Stimulated activated naive CD8-positive, alpha-beta T cell treated with anti-CD3 and anti-CD28 coated beads, Interleukin-15, amount 100 ng/mL, for 72 hours (primary cell): ENCODE measurements around the gene HESX1.

Experiments used
- ATAC-seq: fragments of 150-1000 bp; cut with Tn5 transposase; 2 replicates; pipeline ENCODE4 v1.10.0; 2021; ENCODE audit warnings: mild to moderate bottlenecking, moderate library complexity
- DNase-seq, 2 donors: peaks; one replicate each; pipeline ENCODE4 v3.0.0; 2021 to 2022
- H3K27ac Mint-ChIP-seq, 2 donors: one replicate each; pipeline ENCODE4 v1.8.0; 2022; ENCODE audit warnings: mild to moderate bottlenecking in 2 of 2, mixed read lengths in 2 of 2, moderate library complexity in 2 of 2
- H3K27me3 Mint-ChIP-seq: one replicate; pipeline ENCODE4 v1.8.0; 2022; ENCODE audit warnings: mixed read lengths
- H3K4me1 Mint-ChIP-seq: one replicate; pipeline ENCODE4 v1.8.0; 2022; ENCODE audit warnings: mild to moderate bottlenecking, mixed read lengths
- H3K4me3 Mint-ChIP-seq, 2 donors: one replicate each; pipeline ENCODE4 v1.8.0; 2022; ENCODE audit warnings: mild to moderate bottlenecking in 2 of 2, mixed read lengths in 2 of 2, moderate library complexity in 1 of 2
- H3K9me3 Mint-ChIP-seq, 2 donors: one replicate each; pipeline ENCODE4 v1.8.0; 2022; ENCODE audit warnings: mixed read lengths in 2 of 2

HESX1 gene

GRCh38 chr3:57199895-57200297 lies at the start of gene HESX1:
TSS of gene HESX1 (minus strand) at chr3:57199978. CDS start at chr3:57199918, 60 bp downstream.
- Mint-ChIP-seq H3K9me3 (no peaks in the 10 kb centered on the region), H3K4me1 (no peaks in the 10 kb centered on the region), H3K27ac (no peak within 1 kb of the TSS), H3K4me3 (no peak within 1 kb of the TSS), H3K27me3 (peaks cover 10% of the 10 kb centered on the region)
- DNase-seq (no peak), ATAC-seq (no peak)

GRCh38 chr3:57244946-57245345 lies 45.2 kb upstream of the HESX1 start:
- Mint-ChIP-seq H3K4me1 (no peaks in the 10 kb centered on the region), H3K27ac (peak overlapping the region in 1 of 2 donors; percentile 10), H3K4me3 (no peak overlapping the region), H3K9me3 (no peaks in the 10 kb centered on the region), H3K27me3 (no peaks in the 10 kb centered on the region)
- ATAC-seq (no peak), DNase-seq (no peak)

GRCh38 chr3:57234613-57235575 lies 35.1 kb upstream of the HESX1 start:
- Mint-ChIP-seq H3K27ac (peak overlapping the region in 1 of 2 donors; percentile 67), H3K9me3 (peaks cover 0 to 5% of the 10 kb centered on the region in 2 donors), H3K4me1 (peaks cover 22% of the 10 kb centered on the region), H3K4me3 (no peak overlapping the region), H3K27me3 (no peaks in the 10 kb centered on the region)
- no peak for DNase-seq
- no peak for ATAC-seq

- Mint-ChIP-seq H3K9me3 (peaks cover 0 to 2% of the 10 kb centered on the region in 2 donors), H3K4me3 (no peak overlapping the region), H3K27ac (no peak overlapping the region), H3K27me3 (no peaks in the 10 kb centered on the region), H3K4me1 (peaks cover 33% of the 10 kb centered on the region)
- no peak for DNase-seq
- no peak for ATAC-seq
These were observed 34.0 kb upstream of the HESX1 start for GRCh38 chr3:57233799-57234198.

- H3K27me3 Mint-ChIP-seq = no peaks in the 10 kb centered on the region
- H3K4me3 Mint-ChIP-seq = peak overlapping the region in 1 of 2 donors; percentile 35
- no peak overlapping the region for H3K27ac Mint-ChIP-seq
- H3K9me3 Mint-ChIP-seq = no peaks in the 10 kb centered on the region
- DNase-seq = no peak
- H3K4me1 Mint-ChIP-seq = peaks cover 39% of the 10 kb centered on the region
- no peak for ATAC-seq
These were observed 30.2 kb upstream of the HESX1 start for GRCh38 chr3:57230006-57230405.

- Mint-ChIP-seq H3K4me1 (peaks cover 34% of the 10 kb centered on the region), H3K4me3 (peak overlapping the region; percentile 89 to 94), H3K27me3 (no peaks in the 10 kb centered on the region), H3K27ac (peak overlapping the region; percentile 87 to 92), H3K9me3 (no peaks in the 10 kb centered on the region)
- DNase-seq (peak; percentile 50 to 59), ATAC-seq (peak; percentile 65)
These were observed 28.4 kb upstream of the HESX1 start for GRCh38 chr3:57227930-57228751.

- Mint-ChIP-seq H3K4me3 (peak within 1 kb of the TSS; percentile 89 to 94), H3K4me1 (peaks cover 34% of the 10 kb centered on the region), H3K27ac (peak within 1 kb of the TSS; percentile 87 to 92), H3K9me3 (no peaks in the 10 kb centered on the region), H3K27me3 (no peaks in the 10 kb centered on the region)
- ATAC-seq (peak; percentile 93), DNase-seq (peak; percentile 92)
These were observed 27.6 kb upstream of the HESX1 start, which contains the start of gene APPL1 for GRCh38 chr3:57227204-57227929. TSS of gene APPL1 (plus strand) at chr3:57227729. CDS start at chr3:57227884, 155 bp downstream.

- peaks cover 34% of the 10 kb centered on the region for H3K4me1 Mint-ChIP-seq
- H3K9me3 Mint-ChIP-seq = no peaks in the 10 kb centered on the region
- ATAC-seq (no peak), DNase-seq (no peak)
- no peak overlapping the region for H3K4me3 Mint-ChIP-seq
- no peaks in the 10 kb centered on the region for H3K27me3 Mint-ChIP-seq
- H3K27ac Mint-ChIP-seq = no peak overlapping the region
These were observed 26.4 kb upstream of the HESX1 start for GRCh38 chr3:57226176-57226575.

GRCh38 chr3:57224856-57225255 lies 25.1 kb upstream of the HESX1 start:
- ATAC-seq (no peak), DNase-seq (no peak)
- peaks cover 27% of the 10 kb centered on the region for H3K4me1 Mint-ChIP-seq
- H3K27ac Mint-ChIP-seq = no peak overlapping the region
- no peaks in the 10 kb centered on the region for H3K27me3 Mint-ChIP-seq
- no peaks in the 10 kb centered on the region for H3K9me3 Mint-ChIP-seq
- no peak overlapping the region for H3K4me3 Mint-ChIP-seq

- H3K4me1 Mint-ChIP-seq = peaks cover 9% of the 10 kb centered on the region
- H3K27ac Mint-ChIP-seq = no peak overlapping the region
- no peak overlapping the region for H3K4me3 Mint-ChIP-seq
- H3K27me3 Mint-ChIP-seq = no peaks in the 10 kb centered on the region
- no peaks in the 10 kb centered on the region for H3K9me3 Mint-ChIP-seq
- no peak for DNase-seq
- no peak for ATAC-seq
These were observed 22.1 kb upstream of the HESX1 start for GRCh38 chr3:57221883-57222282.

- ATAC-seq (no peak), DNase-seq (no peak)
- H3K9me3 Mint-ChIP-seq = no peaks in the 10 kb centered on the region
- no peaks in the 10 kb centered on the region for H3K4me1 Mint-ChIP-seq
- H3K27ac Mint-ChIP-seq = no peak overlapping the region
- H3K27me3 Mint-ChIP-seq = no peaks in the 10 kb centered on the region
- no peak overlapping the region for H3K4me3 Mint-ChIP-seq
These were observed 6.6 kb upstream of the HESX1 start for GRCh38 chr3:57206423-57206822.

- Mint-ChIP-seq H3K9me3 (no peaks in the 10 kb centered on the region), H3K27ac (no peak overlapping the region), H3K4me1 (no peaks in the 10 kb centered on the region), H3K4me3 (no peak overlapping the region), H3K27me3 (peaks cover 26% of the 10 kb centered on the region)
- DNase-seq = no peak
- ATAC-seq = no peak
These were observed 5.1 kb downstream of the HESX1 start for GRCh38 chr3:57194641-57195040.

GRCh38 chr3:57192028-57192427 lies 7.8 kb downstream of the HESX1 start:
- Mint-ChIP-seq H3K9me3 (no peaks in the 10 kb centered on the region), H3K4me1 (no peaks in the 10 kb centered on the region), H3K27me3 (peaks cover 24% of the 10 kb centered on the region), H3K27ac (no peak overlapping the region), H3K4me3 (no peak overlapping the region)
- no peak for DNase-seq
- no peak for ATAC-seq

- Mint-ChIP-seq H3K9me3 (no peaks in the 10 kb centered on the region), H3K4me3 (no peak overlapping the region), H3K27me3 (no peaks in the 10 kb centered on the region), H3K27ac (no peak overlapping the region), H3K4me1 (no peaks in the 10 kb centered on the region)
- no peak for ATAC-seq
- no peak for DNase-seq
These were observed 15.3 kb downstream of the HESX1 start for GRCh38 chr3:57184526-57184925.
